HFF-Myc (cell line): Measurements from ENCODE around the gene ACADSB.

Experiments
- DNase-seq: peaks from one replicate; pipeline ENCODE4 v3.0.0-alpha.2; 2011; ENCODE audit warnings: low read depth; ENCODE audit errors: extremely low read depth
- H3K4me3 ChIP-seq: replicated peaks from 2 replicates; pipeline ENCODE4 v1.5.1; 2011; ENCODE audit warnings: low read depth, mild to moderate bottlenecking, control low read depth, low read length
- TF ChIP-seq, protein P1 (sequence below): IDR thresholded peaks from 2 replicates; pipeline ENCODE4 v1.5.1; 2012; ENCODE audit warnings: mild to moderate bottlenecking, low read depth, low read length, control low read depth; ENCODE audit errors: missing control alignments

ACADSB gene

DNA sequence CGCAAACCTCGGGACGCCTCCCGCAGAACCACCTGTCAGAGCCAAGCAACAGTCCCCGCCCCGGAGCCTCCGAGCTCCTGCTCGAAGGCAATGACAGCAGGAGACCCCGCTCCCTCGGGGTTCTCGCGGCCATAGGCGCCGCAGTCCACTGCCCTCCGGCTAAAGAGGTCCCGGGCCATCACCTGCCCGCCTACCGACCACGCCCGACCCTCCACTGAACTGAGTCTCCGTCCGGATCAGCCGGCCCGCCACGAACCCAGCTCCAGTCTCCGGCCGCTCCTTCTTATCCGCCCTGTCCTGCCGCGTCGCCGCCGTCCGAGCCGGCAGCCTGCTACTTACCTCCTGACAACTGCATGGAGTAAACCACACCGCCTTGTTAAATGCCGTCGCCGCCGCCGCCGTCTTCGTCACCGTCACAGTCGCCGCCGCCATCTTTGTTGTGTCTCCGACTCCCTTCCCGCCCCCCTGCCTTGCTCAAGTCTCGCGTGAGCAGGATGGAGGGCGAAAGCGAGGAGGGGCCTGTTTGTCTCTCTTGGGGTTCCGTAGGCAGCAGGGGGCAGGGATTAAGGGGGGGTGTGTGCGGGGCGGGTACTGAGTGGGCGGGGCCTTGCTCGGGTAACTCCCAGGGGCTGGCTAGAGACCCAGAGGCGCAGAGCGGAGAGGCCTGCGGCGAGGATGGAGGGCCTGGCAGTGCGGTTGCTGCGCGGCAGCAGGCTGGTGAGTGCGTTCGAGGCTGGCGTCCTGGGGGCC is at the start of gene ACADSB, which contains the start of gene IKZF5:
ACADSB (plus strand) TSS at position 652 of the 750 bp plus-strand sequence; CDS start at position 676, 24 bp downstream.
IKZF5 (minus strand) TSS at position 441 of the 750 bp plus-strand sequence. CDS start 10,170 bp downstream, outside the sequence.
- TF ChIP-seq, protein P1, sequence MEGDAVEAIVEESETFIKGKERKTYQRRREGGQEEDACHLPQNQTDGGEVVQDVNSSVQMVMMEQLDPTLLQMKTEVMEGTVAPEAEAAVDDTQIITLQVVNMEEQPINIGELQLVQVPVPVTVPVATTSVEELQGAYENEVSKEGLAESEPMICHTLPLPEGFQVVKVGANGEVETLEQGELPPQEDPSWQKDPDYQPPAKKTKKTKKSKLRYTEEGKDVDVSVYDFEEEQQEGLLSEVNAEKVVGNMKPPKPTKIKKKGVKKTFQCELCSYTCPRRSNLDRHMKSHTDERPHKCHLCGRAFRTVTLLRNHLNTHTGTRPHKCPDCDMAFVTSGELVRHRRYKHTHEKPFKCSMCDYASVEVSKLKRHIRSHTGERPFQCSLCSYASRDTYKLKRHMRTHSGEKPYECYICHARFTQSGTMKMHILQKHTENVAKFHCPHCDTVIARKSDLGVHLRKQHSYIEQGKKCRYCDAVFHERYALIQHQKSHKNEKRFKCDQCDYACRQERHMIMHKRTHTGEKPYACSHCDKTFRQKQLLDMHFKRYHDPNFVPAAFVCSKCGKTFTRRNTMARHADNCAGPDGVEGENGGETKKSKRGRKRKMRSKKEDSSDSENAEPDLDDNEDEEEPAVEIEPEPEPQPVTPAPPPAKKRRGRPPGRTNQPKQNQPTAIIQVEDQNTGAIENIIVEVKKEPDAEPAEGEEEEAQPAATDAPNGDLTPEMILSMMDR = no peak
- DNase-seq = peak; percentile 88
- peak within 1 kb of the TSS; percentile 94 for H3K4me3 ChIP-seq

DNA sequence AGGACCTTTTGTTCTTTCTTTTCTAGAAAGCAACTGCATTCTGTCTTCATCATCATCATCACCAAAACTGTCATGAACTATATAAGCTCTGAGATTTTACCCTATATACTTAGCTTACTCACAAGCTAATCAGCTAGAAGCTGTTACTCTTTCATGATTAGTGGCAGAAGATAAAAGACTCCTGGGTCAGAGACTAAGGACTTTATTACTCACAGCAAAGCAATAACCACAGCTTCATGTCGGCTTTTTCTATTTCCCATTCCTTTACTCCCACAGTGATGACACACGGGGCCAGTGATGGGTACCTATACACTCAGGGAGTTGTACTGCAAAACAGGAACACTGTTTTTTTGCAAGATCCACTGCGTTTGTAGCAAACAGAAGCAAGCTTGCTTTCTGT is 46.4 kb upstream of the ACADSB start:
- TF ChIP-seq, protein P1 = no peak
- DNase-seq = no peak
- H3K4me3 ChIP-seq = no peak overlapping the region

DNA sequence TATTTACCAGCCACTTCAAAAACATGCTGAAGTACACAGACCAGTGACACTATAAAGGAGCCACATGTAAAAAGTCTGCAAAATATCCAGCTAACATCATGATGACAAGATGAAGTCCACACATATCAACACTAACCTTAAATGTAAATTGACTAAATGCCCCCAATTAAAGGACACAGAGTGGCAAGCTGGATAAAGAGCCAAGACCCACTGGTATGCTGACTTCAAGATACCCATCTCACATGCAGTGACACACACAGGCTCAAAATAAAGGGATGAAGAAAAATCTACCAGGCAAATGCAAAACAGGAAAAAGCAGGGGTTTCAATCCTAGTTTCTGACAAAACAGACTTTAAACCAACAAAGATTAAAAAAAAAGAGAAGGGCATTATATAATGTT is 41.9 kb upstream of the ACADSB start:
- DNase-seq = no peak
- H3K4me3 ChIP-seq = no peak overlapping the region
- TF ChIP-seq, protein P1 = no peak

DNA sequence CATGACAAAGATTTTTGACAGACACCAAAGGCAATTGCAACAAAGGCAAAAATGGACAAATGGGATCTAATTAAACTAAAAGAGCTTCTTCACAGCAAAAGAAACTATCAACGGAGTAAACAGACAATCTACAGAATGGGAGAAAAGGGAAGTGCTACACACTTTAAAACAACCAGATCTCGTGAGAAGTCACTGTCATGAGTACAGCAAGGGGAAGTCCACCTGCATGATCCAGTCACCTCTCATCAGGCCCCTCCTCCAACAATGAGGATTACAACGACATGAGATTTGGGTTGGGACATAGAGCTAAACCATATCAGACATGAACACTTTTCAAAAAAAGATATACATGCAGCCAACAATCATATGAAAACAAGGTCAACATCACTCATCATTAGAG is 40.1 kb upstream of the ACADSB start:
- TF ChIP-seq, protein P1 = no peak
- no peak overlapping the region for H3K4me3 ChIP-seq
- no peak for DNase-seq

DNA sequence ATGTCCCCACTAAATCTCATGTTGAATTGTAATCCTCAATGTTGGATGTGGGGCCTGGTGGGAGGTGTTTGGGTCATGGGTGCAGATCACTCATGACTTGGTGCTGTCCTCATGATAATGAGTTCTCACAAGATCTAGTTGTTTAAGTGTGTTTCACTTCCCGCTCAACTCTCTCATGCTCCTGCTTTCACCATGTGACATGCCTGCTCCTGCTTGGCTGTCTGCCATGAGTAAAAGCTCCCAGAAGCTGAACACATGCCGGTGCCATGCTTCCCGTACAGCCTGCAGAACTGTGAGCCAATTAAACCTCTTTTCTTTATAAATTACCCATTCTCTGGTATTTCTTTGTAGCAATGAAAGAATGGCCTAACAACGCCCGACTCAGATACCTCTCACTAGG is 34.8 kb upstream of the ACADSB start:
- no peak overlapping the region for H3K4me3 ChIP-seq
- DNase-seq = no peak
- TF ChIP-seq, protein P1 = no peak

DNA sequence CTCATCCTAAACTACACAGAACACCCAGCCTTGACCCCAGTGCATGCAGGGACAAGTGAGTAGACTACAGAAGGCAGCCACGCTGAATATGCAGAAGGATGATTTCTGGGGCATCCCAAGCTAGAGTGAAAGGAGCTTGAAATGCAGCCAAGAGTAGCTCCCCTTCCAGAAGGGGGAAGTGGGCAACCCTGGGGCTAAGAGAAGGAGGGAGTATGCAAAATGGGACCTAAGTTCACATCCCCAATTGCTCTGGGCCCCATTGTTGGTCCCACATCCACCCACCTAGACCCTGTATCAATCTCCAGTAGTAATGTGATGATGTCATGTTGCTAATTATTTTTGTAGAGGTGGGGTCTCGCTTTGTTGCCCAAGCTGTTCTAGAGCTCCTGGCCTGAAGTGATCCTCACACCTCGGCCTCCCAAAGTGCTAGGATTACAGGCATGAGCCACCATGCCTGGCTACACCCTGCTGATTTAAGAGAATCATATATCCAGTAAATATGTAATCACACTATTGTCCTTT is 34.2 kb upstream of the ACADSB start:
- H3K4me3 ChIP-seq = no peak overlapping the region

More for the DNA sequence above, 34.2 kb upstream of the ACADSB start:
- no peak for DNase-seq
- TF ChIP-seq, protein P1 = no peak
